ENCODE measurements around the gene APOL6. TPM values are rescaled to one million over a fixed set of nuclear protein-coding genes. Genes with fewer than 3 reads are reported as not detected.
"Not testable (repeated sequence)": the region's sequence is repeated elsewhere in the genome, so short reads cannot be mapped to it uniquely, and the experiment has no call there.

APOL6 gene
- total and polyA plus RNA-seq, 5 experiments from 2014 or later = 13.6 to 40.5 (median 20.8) TPM

DNA sequence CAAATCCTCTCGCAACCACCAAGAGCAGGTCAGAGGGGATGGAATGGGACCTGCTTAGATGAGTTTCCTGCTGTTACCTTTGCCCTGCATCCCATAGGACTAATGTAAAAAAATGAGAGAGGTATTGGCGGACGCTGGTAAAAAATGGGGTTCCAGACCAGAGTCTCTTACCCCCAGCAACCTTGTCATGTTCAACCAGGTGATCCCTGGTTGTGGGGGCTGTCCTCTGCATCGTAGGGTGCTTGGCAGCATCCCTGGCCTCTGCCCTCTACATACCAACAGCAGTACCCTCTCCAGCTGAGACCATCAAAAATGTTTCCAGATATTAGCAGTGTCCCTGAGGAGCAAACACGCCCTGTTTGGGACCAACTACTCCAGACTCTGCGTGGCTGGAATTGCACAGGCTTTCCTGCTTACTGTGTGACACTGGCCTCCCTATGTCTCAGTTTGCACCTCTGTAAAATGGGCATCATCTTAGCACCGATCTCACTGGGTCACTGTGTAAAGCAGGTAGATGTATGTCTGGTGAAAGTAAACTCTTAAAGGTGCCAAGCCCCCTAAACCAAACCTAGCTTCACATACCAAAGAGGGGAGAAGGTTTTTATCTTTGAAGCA lies 1.5 kb downstream of the APOL6 start:
- ATAC-seq = no peak
- Mint-ChIP-seq H3K9me3 (no peaks in the 10 kb centered on the region), H3K27me3 (no peaks in the 10 kb centered on the region), H3K27ac (peak overlapping the region; percentile 98 to 100 (median 99)), H3K36me3 (peaks cover 4 to 28% (median 23%) of the 10 kb centered on the region in 3 donors), H3K4me3 (peak overlapping the region; percentile 98 to 100 (median 100)), H3K4me1 (peaks cover 24 to 68% (median 61%) of the 10 kb centered on the region in 4 donors)
- no peak for DNase-seq
- POLR2A ChIA-PET = interaction anchor here (0.6 to 3.4 kb wide), 9 partner anchors 7 to 1929 kb away, joined by 3 to 26 read pairs (median 5); partner anchors contain the start of genes MB and TOM1

DNA sequence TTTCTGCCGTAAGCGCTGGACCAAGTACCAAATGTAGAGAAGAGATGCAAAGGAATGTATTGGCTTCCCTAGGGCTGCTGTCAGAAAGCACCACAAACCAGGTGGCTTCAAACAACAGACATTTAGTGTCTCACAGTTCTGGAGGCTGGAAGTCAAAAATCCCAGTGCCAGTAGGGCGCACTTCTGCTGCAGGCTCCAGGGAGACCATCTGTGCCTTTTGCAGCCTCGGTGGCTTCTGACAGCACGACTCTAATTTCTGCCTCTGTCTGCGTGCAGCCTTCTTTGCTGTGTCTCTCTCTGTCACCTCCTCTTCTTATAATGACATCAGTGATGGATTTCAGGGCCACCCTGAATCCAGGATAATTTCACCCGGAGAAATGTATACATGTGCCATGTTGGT lies 2.8 kb downstream of the APOL6 start:
- peak overlapping the region in 9 of 10 donors; percentile 25 to 100 (median 60) for H3K4me3 Mint-ChIP-seq
- peaks cover 4 to 40% (median 34%) of the 10 kb centered on the region in 3 donors for H3K36me3 Mint-ChIP-seq
- H3K9me3 Mint-ChIP-seq = no peaks in the 10 kb centered on the region
- no peak for ATAC-seq
- peaks cover 27 to 79% (median 71%) of the 10 kb centered on the region in 4 donors for H3K4me1 Mint-ChIP-seq
- no peak for DNase-seq
- H3K27ac Mint-ChIP-seq = peak overlapping the region in 8 of 10 donors; percentile 39 to 81 (median 65)
- H3K27me3 Mint-ChIP-seq = no peaks in the 10 kb centered on the region
- POLR2A ChIA-PET = interaction anchor here (0.6 kb wide), 1 partner anchor 327 kb away, joined by 8 read pairs; no protein-coding TSS in a partner anchor

DNA sequence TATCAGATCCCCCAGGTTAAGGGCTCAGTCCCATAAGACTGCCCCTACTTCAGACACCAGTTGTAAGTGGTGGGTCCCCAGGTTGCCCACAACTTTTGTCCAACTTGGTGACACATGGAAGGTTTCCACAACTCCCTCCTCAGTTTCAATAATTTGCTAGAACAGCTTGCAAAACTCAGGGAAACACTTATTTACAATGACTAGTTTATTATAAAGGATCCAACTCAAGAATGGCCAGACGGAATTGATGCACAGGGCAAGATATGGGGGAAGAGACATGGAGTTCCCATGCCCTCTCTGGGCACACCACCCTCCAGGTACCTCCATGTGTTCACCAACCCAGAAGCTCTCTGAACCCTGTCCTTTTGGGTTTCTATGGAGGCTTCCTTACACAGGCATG lies 5.6 kb downstream of the APOL6 start:
- Mint-ChIP-seq H3K4me3 (peak overlapping the region in 8 of 10 donors; percentile 0 to 67 (median 12)), H3K9me3 (peaks cover 0 to 11% (median 0%) of the 10 kb centered on the region in 9 donors), H3K4me1 (peaks cover 32 to 90% (median 82%) of the 10 kb centered on the region in 4 donors), H3K36me3 (peaks cover 12 to 65% (median 59%) of the 10 kb centered on the region in 3 donors), H3K27ac (peak overlapping the region; percentile 36 to 96 (median 82)), H3K27me3 (no peaks in the 10 kb centered on the region)
- POLR2A ChIA-PET = no interaction called here
- ATAC-seq (no peak), DNase-seq (no peak)

DNA sequence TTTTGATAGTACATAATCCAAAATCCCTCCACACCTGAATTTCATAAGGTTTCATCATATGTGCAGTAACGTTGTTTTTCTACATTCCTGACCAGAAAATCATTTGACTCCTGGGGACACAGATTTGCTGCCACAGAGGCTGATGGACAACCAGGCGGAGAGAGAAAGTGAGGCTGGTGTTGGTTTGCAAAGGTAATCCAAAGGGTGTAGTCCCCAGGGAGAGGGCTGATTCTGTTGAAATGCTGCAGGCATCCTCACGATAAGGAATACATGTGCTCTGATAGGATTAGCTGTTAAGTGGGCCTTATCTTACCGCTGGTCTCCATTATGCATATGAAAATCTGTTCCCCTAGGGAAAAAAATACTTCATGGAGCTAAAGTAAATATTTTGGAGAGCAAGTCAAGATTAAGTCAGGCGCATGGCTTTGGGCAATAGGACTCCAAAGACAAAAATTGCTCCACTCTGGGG lies 8.1 kb downstream of the APOL6 start:
- H3K27ac Mint-ChIP-seq = peak overlapping the region in 9 of 10 donors; percentile 55 to 96 (median 76)
- peaks cover 34 to 92% (median 82%) of the 10 kb centered on the region in 4 donors for H3K4me1 Mint-ChIP-seq
- no peaks in the 10 kb centered on the region for H3K27me3 Mint-ChIP-seq
- POLR2A ChIA-PET = interaction anchor here (2.1 kb wide), 1 partner anchor 8 kb away, joined by 12 read pairs; the partner anchor contains the start of gene APOL6
- no peak overlapping the region for H3K4me3 Mint-ChIP-seq
- H3K9me3 Mint-ChIP-seq = peaks cover 0 to 11% (median 0%) of the 10 kb centered on the region in 9 donors
- DNase-seq = no peak
- no peak for ATAC-seq
- H3K36me3 Mint-ChIP-seq = peaks cover 17 to 66% (median 66%) of the 10 kb centered on the region in 3 donors

DNA sequence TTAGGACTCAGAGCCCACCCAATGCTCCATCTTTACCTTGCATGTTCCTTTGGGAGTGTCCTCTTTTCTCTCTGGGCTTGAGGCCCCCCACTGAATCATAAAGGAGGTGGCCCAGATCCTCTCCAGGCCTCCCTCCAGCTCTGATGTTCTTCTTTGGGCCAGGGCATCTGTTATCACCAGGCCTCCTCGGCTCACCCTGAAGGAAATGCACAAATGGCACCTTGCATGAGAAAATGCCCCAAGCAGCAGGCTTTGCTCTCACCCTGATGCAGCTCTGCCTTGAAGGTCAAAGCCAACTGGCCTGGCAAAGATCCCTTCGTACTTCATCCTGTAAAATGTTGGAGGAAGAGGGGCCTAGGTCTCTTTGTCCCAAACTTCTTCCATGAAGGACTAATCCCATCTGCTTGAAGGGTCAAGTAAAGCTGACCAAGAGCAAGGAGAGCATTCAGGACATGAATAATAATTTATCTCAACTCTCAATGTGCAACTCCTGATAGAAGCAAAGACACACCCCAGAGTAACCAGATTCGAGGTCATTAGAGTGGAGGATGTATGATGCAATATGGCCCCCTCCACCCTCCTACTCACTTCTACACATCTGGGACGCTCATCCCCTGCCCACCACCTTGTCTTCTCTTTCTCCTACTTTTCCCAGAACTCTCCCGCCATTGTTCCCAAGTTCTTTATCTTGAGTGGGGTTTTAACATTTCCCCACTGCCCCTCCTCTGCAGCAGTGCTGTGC lies 9.5 kb downstream of the APOL6 start:
- H3K27me3 Mint-ChIP-seq = no peaks in the 10 kb centered on the region
- POLR2A ChIA-PET = interaction anchor here (1.9 to 2.1 kb wide), 2 partner anchors 9 to 10 kb away, joined by 12 to 16 read pairs; partner anchors contain the start of gene APOL6
- H3K9me3 Mint-ChIP-seq = peaks cover 0 to 11% (median 0%) of the 10 kb centered on the region in 9 donors
- H3K4me1 Mint-ChIP-seq = peaks cover 39 to 94% (median 89%) of the 10 kb centered on the region in 4 donors
- H3K27ac Mint-ChIP-seq = peak overlapping the region; percentile 93 to 98 (median 96)
- H3K4me3 Mint-ChIP-seq = peak overlapping the region in 3 of 10 donors; percentile 4 to 53 (median 17)
- no peak for ATAC-seq
- DNase-seq = no peak
- H3K36me3 Mint-ChIP-seq = peaks cover 17 to 67% (median 65%) of the 10 kb centered on the region in 3 donors

DNA sequence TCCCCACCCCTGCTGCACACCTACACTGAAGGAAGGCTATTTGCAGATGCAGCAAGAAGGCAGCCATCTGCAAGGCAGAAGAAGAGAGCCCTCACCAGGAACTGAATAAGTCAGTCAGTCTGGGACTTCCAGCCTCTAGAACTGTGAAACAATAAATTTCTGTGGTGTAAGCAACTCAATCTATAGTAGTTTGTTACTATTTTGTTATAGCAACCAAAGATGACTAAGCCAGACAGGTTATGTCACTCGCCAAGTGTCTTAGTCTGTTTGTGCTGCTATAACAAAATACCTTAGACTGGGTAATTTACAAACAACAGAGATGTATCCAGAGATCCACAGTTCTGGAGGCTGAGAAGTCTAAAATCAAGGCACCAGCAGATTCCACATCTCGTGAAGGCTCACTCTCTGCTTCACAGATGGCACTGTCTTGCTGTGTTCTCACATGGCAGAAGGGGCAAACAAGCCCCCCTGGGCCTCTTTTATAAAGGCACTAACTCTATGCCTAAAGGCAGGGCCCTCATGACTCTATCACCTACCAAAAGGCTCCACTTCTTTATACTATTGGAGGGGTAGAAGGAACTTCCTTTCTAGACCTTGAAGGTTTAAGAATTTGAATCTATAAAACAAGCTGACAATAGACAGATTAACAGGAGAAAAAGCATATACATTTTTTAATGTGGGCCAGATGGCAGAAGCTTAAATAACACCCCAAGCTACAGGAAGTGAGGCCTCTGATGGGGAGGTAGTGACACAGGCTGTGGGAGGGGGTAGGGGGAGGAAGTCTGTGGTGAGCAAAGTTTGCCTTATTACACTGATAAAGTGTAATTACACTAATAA lies 12.3 kb downstream of the APOL6 start:
- ATAC-seq = peak; percentile 80 to 89
- H3K4me3 Mint-ChIP-seq = peak overlapping the region; percentile 53 to 85 (median 75)
- peaks cover 0 to 11% (median 3%) of the 10 kb centered on the region in 9 donors for H3K9me3 Mint-ChIP-seq
- H3K36me3 Mint-ChIP-seq = peaks cover 17 to 69% (median 66%) of the 10 kb centered on the region in 3 donors
- H3K27ac Mint-ChIP-seq = peak overlapping the region; percentile 93 to 98 (median 96)
- DNase-seq = peak; percentile 27 to 83 (median 64)
- no peaks in the 10 kb centered on the region for H3K27me3 Mint-ChIP-seq
- POLR2A ChIA-PET = interaction anchor here (0.6 to 1.2 kb wide), 5 partner anchors 9 to 194 kb away, joined by 3 to 26 read pairs (median 3); partner anchors contain the start of gene APOL6
- peaks cover 26 to 78% (median 72%) of the 10 kb centered on the region in 4 donors for H3K4me1 Mint-ChIP-seq

DNA sequence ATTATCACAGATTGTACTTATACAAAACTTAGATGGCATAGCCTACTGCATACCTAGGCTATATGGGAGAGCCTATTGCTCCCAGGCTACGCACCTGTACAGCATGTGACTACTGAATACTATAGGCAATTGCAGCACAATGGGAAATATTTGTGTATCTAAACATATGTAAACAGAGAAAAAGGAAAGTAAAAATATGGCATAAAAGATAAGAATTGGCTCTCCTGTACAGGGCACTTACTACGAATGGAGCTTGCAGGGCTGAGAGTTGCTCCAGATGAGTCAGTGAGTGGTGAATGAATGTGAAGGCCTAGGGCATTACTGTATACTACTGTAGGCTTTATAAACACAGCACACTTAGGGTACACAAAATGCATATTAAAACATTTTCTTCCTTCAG lies 13.2 kb downstream of the APOL6 start:
- POLR2A ChIA-PET = interaction anchor here (0.9 to 1.2 kb wide), 4 partner anchors 8 to 31 kb away, joined by 3 to 26 read pairs (median 4); partner anchors contain the start of gene APOL6
- Mint-ChIP-seq H3K27me3 (no peaks in the 10 kb centered on the region), H3K27ac (peak overlapping the region; percentile 93 to 98 (median 96)), H3K9me3 (peaks cover 0 to 11% (median 3%) of the 10 kb centered on the region in 9 donors), H3K4me3 (peak overlapping the region; percentile 53 to 85 (median 75)), H3K36me3 (peaks cover 17 to 64% (median 60%) of the 10 kb centered on the region in 3 donors), H3K4me1 (peaks cover 26 to 73% (median 63%) of the 10 kb centered on the region in 4 donors)
- no peak for ATAC-seq
- no peak for DNase-seq

DNA sequence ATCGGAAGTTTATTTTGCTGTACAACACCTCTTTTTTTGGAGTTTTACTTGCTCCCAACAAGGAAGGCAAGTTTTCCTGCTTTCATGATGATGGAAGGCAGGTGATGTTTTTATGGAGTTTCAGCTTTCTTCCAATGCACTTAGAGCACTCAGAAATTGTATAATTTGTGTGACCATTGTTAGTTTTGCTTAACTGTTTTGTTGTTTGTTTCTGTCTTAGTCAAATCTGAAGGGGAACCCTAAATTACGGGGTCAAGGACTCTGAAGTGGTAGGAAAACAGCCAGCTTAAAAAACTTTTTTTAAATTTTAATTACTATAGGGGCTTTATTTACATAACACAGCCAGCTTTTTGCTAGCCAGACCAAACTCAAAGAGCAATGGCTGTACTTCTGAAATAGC lies 14.7 kb downstream of the APOL6 start:
- ATAC-seq (no peak), DNase-seq (no peak)
- Mint-ChIP-seq H3K27ac (peak overlapping the region; percentile 93 to 98 (median 96)), H3K9me3 (peaks cover 0 to 16% (median 5%) of the 10 kb centered on the region in 9 donors), H3K27me3 (no peaks in the 10 kb centered on the region), H3K36me3 (peaks cover 17 to 64% (median 61%) of the 10 kb centered on the region in 3 donors), H3K4me3 (peak overlapping the region in 8 of 10 donors; percentile 9 to 81 (median 46)), H3K4me1 (peaks cover 20 to 59% (median 50%) of the 10 kb centered on the region in 4 donors)
- POLR2A ChIA-PET = interaction anchor here (1.8 kb wide), 1 partner anchor 15 kb away, joined by 5 read pairs; the partner anchor contains the start of gene APOL6

DNA sequence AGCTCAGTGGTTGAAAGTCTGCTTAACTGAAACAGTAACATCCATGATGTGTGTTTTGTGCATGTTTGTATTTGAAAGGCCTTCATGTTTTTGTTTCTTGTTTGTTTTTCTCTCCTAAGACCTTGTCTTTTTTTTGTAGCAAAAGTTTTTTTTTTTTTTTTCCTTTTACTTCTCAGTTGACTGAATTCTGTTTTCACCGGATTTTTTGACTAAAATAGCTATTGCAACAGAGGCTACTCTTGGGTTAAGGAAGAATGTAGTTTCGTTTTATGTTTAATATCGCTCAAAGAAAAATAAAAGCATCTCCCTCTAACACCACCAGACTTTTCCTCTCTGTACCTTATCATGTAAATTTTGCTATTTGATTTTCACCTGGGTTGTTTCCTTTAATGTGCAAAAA lies 15.1 kb downstream of the APOL6 start:
- peak overlapping the region; percentile 16 to 73 (median 42) for H3K4me3 Mint-ChIP-seq
- ATAC-seq (no peak), DNase-seq (no peak)
- POLR2A ChIA-PET = interaction anchor here (0.6 to 1.8 kb wide), 3 partner anchors 14 to 1620 kb away, joined by 3 to 5 read pairs (median 4); partner anchors contain the start of gene APOL6
- H3K36me3 Mint-ChIP-seq = peaks cover 13 to 64% (median 61%) of the 10 kb centered on the region in 3 donors
- H3K27me3 Mint-ChIP-seq = no peaks in the 10 kb centered on the region
- peaks cover 0 to 16% (median 5%) of the 10 kb centered on the region in 9 donors for H3K9me3 Mint-ChIP-seq
- peaks cover 16 to 55% (median 46%) of the 10 kb centered on the region in 4 donors for H3K4me1 Mint-ChIP-seq
- H3K27ac Mint-ChIP-seq = peak overlapping the region; percentile 46 to 98 (median 96)

DNA sequence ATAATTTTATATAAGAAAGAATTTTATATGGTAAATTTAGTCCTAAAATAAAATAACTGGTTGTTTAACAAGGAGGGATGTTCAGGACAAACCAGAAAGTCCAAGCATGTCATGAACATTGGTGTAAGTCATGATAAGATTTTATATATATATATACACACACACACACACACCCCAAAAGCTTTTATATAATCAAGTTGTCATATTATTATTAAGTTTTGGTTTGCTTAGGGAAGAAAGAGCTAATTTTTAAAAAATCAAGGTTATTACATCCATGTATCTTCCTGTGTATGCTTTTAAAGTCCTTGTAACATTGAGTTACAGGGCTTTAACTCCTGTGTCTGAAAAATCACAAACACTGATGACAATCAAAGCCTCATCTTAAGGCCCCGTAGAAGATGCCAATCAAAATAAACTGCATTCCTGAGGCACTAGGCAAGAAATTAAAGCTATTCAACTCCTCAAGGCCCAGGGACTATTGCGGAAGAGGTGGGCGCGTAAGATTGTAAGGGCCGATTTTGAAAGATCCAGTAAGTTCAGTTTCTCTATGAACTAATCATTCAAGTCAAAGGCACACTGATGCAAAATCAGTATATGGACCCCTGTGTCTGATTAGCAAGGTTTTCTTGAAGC lies 16.8 kb downstream of the APOL6 start:
- POLR2A ChIA-PET = no interaction called here
- Mint-ChIP-seq H3K36me3 (peaks cover 4 to 52% (median 49%) of the 10 kb centered on the region in 3 donors), H3K27ac (peak overlapping the region in 3 of 10 donors; percentile 33 to 59 (median 44)), H3K27me3 (no peaks in the 10 kb centered on the region), H3K9me3 (peaks cover 0 to 17% (median 3%) of the 10 kb centered on the region in 9 donors), H3K4me3 (no peak overlapping the region), H3K4me1 (peaks cover 11 to 38% (median 31%) of the 10 kb centered on the region in 4 donors)
- no peak for ATAC-seq
- DNase-seq = no peak

DNA sequence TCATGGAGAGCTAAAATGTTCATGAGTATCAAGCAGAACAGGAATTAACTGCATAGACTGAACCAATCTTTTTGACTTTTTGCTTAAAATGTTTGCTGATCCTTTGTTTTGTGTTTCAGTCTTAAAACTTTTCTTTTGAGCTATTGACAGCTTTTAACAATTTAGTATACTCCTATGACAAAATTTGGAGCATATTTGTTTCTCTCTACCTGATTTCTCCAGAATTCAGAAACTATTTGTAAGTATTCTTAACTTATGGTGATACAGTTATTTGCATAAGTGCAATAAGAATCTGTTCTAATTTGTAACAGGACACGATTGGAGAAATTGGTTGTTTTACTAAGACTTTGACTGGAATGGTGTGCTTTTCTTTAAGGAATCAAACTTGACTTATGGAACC lies 18.5 kb downstream of the APOL6 start:
- H3K36me3 Mint-ChIP-seq = peaks cover 4 to 48% (median 46%) of the 10 kb centered on the region in 3 donors
- peak overlapping the region in 3 of 10 donors; percentile 11 to 47 (median 44) for H3K27ac Mint-ChIP-seq
- H3K27me3 Mint-ChIP-seq, DNase-seq, ATAC-seq, H3K4me3 Mint-ChIP-seq: not testable (repeated sequence)
- POLR2A ChIA-PET = interaction anchor here (0.6 kb wide), 1 partner anchor 40 kb away, joined by 3 read pairs; no protein-coding TSS in a partner anchor
- peaks cover 3 to 22% (median 15%) of the 10 kb centered on the region in 4 donors for H3K4me1 Mint-ChIP-seq
- peaks cover 0 to 20% (median 3%) of the 10 kb centered on the region in 9 donors for H3K9me3 Mint-ChIP-seq
